ENCODE results near the gene CORO2B. TPM values are rescaled to one million over a fixed set of nuclear protein-coding genes. Genes with fewer than 3 reads are reported as not detected.

Gene CORO2B
- total and polyA plus RNA-seq, 2 of the 4 experiments (the other 2 are of a cell fraction) = 9.3 to 39.3 TPM

- Histone ChIP-seq H3K27ac (ENCODE audit: insufficient read depth, low read length) (no peak overlapping the region), H3K4me3 (ENCODE audit: insufficient read depth, low read depth, low read length) (no peak overlapping the region), H4K20me1 (ENCODE audit: insufficient read depth, low read length) (no peaks in the 10 kb centered on the region), H3K9me1 (ENCODE audit: insufficient read depth, low read length) (no peaks in the 10 kb centered on the region), H2BK120ac (ENCODE audit: low read depth, low read length) (no peak overlapping the region), H3K9me3 (ENCODE audit: control insufficient read depth, insufficient read depth, low read length) (no peaks in the 10 kb centered on the region), H3K4ac (ENCODE audit: low read depth, low read length) (no peak overlapping the region), H3K27me3 (ENCODE audit: control insufficient read depth, insufficient read depth, low read length) (no peaks in the 10 kb centered on the region), H3K4me2 (ENCODE audit: low read depth, low read length) (no peak overlapping the region), H3K23ac (ENCODE audit: low read depth, low read length) (no peak overlapping the region), H3K14ac (replicated peaks; ENCODE audit: low read depth, low read length) (no peak overlapping the region), H3K4me1 (ENCODE audit: control insufficient read depth, insufficient read depth, low read length) (peaks cover 4% of the 10 kb centered on the region), H2AK5ac (ENCODE audit: low read depth, low read length) (no peak overlapping the region), H2AFZ (replicated peaks; ENCODE audit: low read length, poor library complexity) (no peak overlapping the region), H3K56ac (ENCODE audit: extremely low read depth, insufficient read depth, low read length) (no peak overlapping the region), H2BK20ac (ENCODE audit: low read depth, low read length) (no peak overlapping the region), H3K18ac (ENCODE audit: low read depth, low read length) (no peak overlapping the region), H2BK5ac (ENCODE audit: low read depth, low read length, poor library complexity, severe bottlenecking) (no peak overlapping the region), H3K9ac (ENCODE audit: low read depth, low read length) (no peak overlapping the region), H3K79me1 (ENCODE audit: low read depth in 1 of 2, low read length in 2 of 2) (no peaks in the 10 kb centered on the region), H3K36me3 (ENCODE audit: control insufficient read depth, insufficient read depth, low read length) (peaks cover 4% of the 10 kb centered on the region), H4K5ac (ENCODE audit: low read depth, low read length) (no peak overlapping the region), H4K8ac (ENCODE audit: low read depth in 2 of 2, low read length in 2 of 2) (no peak overlapping the region), H2AK9ac (replicated peaks; ENCODE audit: low read depth, low read length, poor library complexity) (no peak overlapping the region), H4K91ac (ENCODE audit: insufficient read depth, low read depth, low read length) (no peak overlapping the region), H2BK15ac (ENCODE audit: low read depth, low read length) (no peak overlapping the region)
- ChIA-PET CTCF (no interaction called here), POLR2A (ENCODE audit: unreplicated experiment) (no interaction called here)
- intact Hi-C loops (cut with micrococcal nuclease) (no loop called here), dilution Hi-C loops (cut with HindIII; ENCODE audit: low sequenced_read_pairs, unreplicated experiment) (no loop called here), in situ Hi-C loops (cut with MboI; ENCODE audit: low sequenced_read_pairs) (no loop called here)
- 23% methylated on average over 2 of the region's 5 CpGs; no CpG with 5 or more reads in 1 of the 2 experiments for WGBS, 2 experiments (ENCODE audit: extremely low coverage in 2 of 2, insufficient read length in 1 of 2)
- TF ChIP-seq RFX5 (IDR thresholded peaks at IDR 0.05; ENCODE audit: low read depth, low read length) = no peak
- no peak for TF ChIP-seq MAFK (IDR thresholded peaks at IDR 0.05; ENCODE audit: low read depth, low read length)
- TF ChIP-seq FOS (IDR thresholded peaks at IDR 0.05; ENCODE audit: low read depth, low read length) = no peak
- TF ChIP-seq ELK1 (IDR thresholded peaks at IDR 0.05; ENCODE audit: borderline replicate concordance, low read depth, low read length) = no peak
- TF ChIP-seq RAD21 (IDR thresholded peaks at IDR 0.05; ENCODE audit: low read length) = no peak
- no peak for TF ChIP-seq POLR2A (IDR thresholded peaks at IDR 0.05; ENCODE audit: low read depth, low read length)
- TF ChIP-seq CEBPB (IDR thresholded peaks at IDR 0.05; ENCODE audit: low read depth, low read length) = no peak
- no peak for TF ChIP-seq NFE2L2 (IDR thresholded peaks at IDR 0.05; ENCODE audit: low read depth, low read length)
- TF ChIP-seq MXI1 (IDR thresholded peaks at IDR 0.05; ENCODE audit: borderline replicate concordance, low read depth, low read length) = no peak
- TF ChIP-seq CTCF (conservative IDR thresholded peaks at IDR 0.05; ENCODE audit: low read depth, low read length) = no peak
- TF ChIP-seq USF2 (IDR thresholded peaks at IDR 0.05; ENCODE audit: low read depth, low read length) = no peak
- no peak for TF ChIP-seq RCOR1 (IDR thresholded peaks at IDR 0.05; ENCODE audit: insufficient replicate concordance, low read length)
- no peak for TF ChIP-seq SMC3 (IDR thresholded peaks at IDR 0.05; ENCODE audit: low read depth, low read length)
- TF ChIP-seq CHD1 (IDR thresholded peaks at IDR 0.05; ENCODE audit: low read depth, low read length) = no peak
- TF ChIP-seq BHLHE40 (IDR thresholded peaks at IDR 0.05; ENCODE audit: low read depth, low read length) = no peak
- TF ChIP-seq MAZ (IDR thresholded peaks at IDR 0.05; ENCODE audit: borderline replicate concordance, low read depth, low read length) = no peak
- DNase-seq = no peak
- ATAC-seq (ENCODE audit: low read depth) = no peak
- BruUV-seq (replicated peaks) = no TSS peak
These were observed 128.6 kb downstream of the CORO2B start for GRCh38 chr15:68707386-68707785.
